Right renal pelvis (tissue), 4 donors: ENCODE results near the gene NPVF. TPM values are rescaled to one million over a fixed set of nuclear protein-coding genes. Genes with fewer than 3 reads are reported as not detected.

ENCODE experiments used
- DNase-seq, 4 donors: peaks; one replicate each; pipeline ENCODE4 v3.0.0-alpha.2; 2013; ENCODE audit warnings: low read depth in 4 of 4, low spot score in 3 of 4, missing footprints in 1 of 4
- polyA plus RNA-seq, 4 donors: library from polyadenylated mRNA; unstranded; fragments of 120-200 nt; gene quantifications; one replicate each; pipeline ENCODE4 v1.2.1, GENCODE V29; 2013; ENCODE audit not compliant: insufficient read length in 4 of 4

The NPVF gene
- polyA plus RNA-seq, 4 donors: 0.12 TPM; not detected in 3

GRCh38 chr7:25179325-25179724 is 49.0 kb downstream of the NPVF start:
- DNase-seq: no peak

Other genes starting within 250 kb of the NPVF start
- 10 to 100 TPM; 18.6 to 26.9 (median 20.0) TPM for gene OSBPL3, start 248.3 kb downstream of the NPVF start, polyA plus RNA-seq
- 100 to 1,000 TPM; 162 to 203 (median 186) TPM for gene CYCS, start 103.2 kb downstream of the NPVF start, polyA plus RNA-seq